ENCODE measurements around the gene MBOAT1. TPM values are rescaled to one million over a fixed set of nuclear protein-coding genes. Genes with fewer than 3 reads are reported as not detected.
A peak's percentile ranks its signal among the peaks of the same experiment; 100 is the strongest.

MBOAT1 gene
- total RNA-seq, 1 experiment from 2014 or later: 6.3 TPM

DNA sequence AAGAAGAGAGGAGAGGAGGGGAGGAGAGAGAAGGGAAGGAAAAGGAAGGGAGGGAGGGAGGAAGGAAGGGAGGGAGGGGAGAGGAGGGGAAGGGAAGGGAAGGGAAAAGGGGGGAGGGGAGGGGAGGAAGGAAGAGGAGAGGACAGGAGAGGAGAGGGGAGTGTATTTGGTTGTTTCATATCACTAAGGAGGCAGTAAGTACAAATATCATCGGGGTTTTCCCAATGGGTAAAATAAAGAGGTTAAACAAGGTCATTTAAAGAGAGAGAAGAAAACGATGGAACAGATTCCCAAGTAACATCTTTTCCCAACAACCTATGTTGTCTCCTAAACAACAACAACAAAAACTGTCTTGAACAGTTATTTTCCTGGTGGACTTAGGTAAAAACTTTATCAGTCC is 43.6 kb downstream of the MBOAT1 start:
- TF ChIP-seq, protein P1, sequence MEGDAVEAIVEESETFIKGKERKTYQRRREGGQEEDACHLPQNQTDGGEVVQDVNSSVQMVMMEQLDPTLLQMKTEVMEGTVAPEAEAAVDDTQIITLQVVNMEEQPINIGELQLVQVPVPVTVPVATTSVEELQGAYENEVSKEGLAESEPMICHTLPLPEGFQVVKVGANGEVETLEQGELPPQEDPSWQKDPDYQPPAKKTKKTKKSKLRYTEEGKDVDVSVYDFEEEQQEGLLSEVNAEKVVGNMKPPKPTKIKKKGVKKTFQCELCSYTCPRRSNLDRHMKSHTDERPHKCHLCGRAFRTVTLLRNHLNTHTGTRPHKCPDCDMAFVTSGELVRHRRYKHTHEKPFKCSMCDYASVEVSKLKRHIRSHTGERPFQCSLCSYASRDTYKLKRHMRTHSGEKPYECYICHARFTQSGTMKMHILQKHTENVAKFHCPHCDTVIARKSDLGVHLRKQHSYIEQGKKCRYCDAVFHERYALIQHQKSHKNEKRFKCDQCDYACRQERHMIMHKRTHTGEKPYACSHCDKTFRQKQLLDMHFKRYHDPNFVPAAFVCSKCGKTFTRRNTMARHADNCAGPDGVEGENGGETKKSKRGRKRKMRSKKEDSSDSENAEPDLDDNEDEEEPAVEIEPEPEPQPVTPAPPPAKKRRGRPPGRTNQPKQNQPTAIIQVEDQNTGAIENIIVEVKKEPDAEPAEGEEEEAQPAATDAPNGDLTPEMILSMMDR (conservative IDR thresholded peaks at IDR 0.05; ENCODE audit: low read depth, low read length): no peak
- no peak for TF ChIP-seq EZH2 (IDR thresholded peaks at IDR 0.05; ENCODE audit: borderline replicate concordance, low read depth, low read length, poor library complexity, severe bottlenecking)
- no TSS peak for BruUV-seq (replicated peaks)
- Histone ChIP-seq H3K9me3 (ENCODE audit: low read depth, low read length, poor library complexity, severe bottlenecking) (no peaks in the 10 kb centered on the region), H3K27me3 (replicated peaks; ENCODE audit: insufficient read depth, low read depth, low read length, poor library complexity) (no peaks in the 10 kb centered on the region), H3K36me3 (ENCODE audit: insufficient read depth, low read length, poor library complexity, severe bottlenecking) (no peaks in the 10 kb centered on the region), H3K27ac (ENCODE audit: low read depth, low read length, poor library complexity, severe bottlenecking) (no peak overlapping the region), H3K4me1 (ENCODE audit: insufficient read depth, low read length, poor library complexity, severe bottlenecking) (no peaks in the 10 kb centered on the region), H3K4me3 (ENCODE audit: low read depth, low read length, poor library complexity, severe bottlenecking) (no peak overlapping the region)
- no peak for DNase-seq (ENCODE audit: low spot score)
- intact Hi-C loops (cut with micrococcal nuclease; ENCODE audit: unreplicated experiment): no loop called here
- CTCF ChIA-PET: no interaction called here
- POLR2A ChIA-PET (ENCODE audit: low non-redundant PET): no interaction called here

- POLR2A ChIA-PET (ENCODE audit: low non-redundant PET): no interaction called here
- no TSS peak for BruUV-seq (replicated peaks)
- no peaks in the 10 kb centered on the region for H3K27me3 ChIP-seq (replicated peaks; ENCODE audit: insufficient read depth, low read depth, low read length, poor library complexity)
- intact Hi-C loops (cut with micrococcal nuclease; ENCODE audit: unreplicated experiment): no loop called here
- H3K27ac ChIP-seq (ENCODE audit: low read depth, low read length, poor library complexity, severe bottlenecking): no peak overlapping the region
- no peaks in the 10 kb centered on the region for H3K36me3 ChIP-seq (ENCODE audit: insufficient read depth, low read length, poor library complexity, severe bottlenecking)
- no peaks in the 10 kb centered on the region for H3K4me1 ChIP-seq (ENCODE audit: insufficient read depth, low read length, poor library complexity, severe bottlenecking)
- no peak overlapping the region for H3K4me3 ChIP-seq (ENCODE audit: low read depth, low read length, poor library complexity, severe bottlenecking)
- DNase-seq (ENCODE audit: low spot score): peak; percentile 4
- no peaks in the 10 kb centered on the region for H3K9me3 ChIP-seq (ENCODE audit: low read depth, low read length, poor library complexity, severe bottlenecking)
- CTCF ChIA-PET: no interaction called here
- no peak for TF ChIP-seq EZH2 (IDR thresholded peaks at IDR 0.05; ENCODE audit: borderline replicate concordance, low read depth, low read length, poor library complexity, severe bottlenecking)
- TF ChIP-seq, protein P1 (conservative IDR thresholded peaks at IDR 0.05; ENCODE audit: low read depth, low read length): no peak
These were observed 44.7 kb downstream of the MBOAT1 start for GRCh38 chr6:20167601-20168000.

DNA sequence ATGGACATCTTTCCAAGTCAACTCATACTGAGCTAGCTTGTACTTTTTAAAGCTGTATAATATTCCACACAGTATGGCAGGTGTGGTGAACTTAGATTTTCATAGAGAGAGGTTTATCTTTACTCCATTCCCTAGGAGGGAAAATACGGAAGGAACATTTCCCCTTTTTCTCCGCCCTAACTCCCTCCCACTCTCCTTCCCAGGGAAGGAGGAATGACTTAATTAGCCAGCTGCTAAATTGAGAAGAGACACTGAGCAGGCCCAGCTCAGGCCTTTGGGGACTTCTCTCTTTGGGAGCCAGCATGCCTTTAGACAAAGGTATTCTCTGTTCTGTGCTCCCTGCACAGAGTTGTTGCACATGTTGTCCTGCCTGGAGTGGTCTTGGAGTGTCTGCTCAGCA is 46.1 kb downstream of the MBOAT1 start:
- no peak for DNase-seq (ENCODE audit: low spot score)
- Histone ChIP-seq H3K4me1 (ENCODE audit: insufficient read depth, low read length, poor library complexity, severe bottlenecking) (no peaks in the 10 kb centered on the region), H3K27me3 (replicated peaks; ENCODE audit: insufficient read depth, low read depth, low read length, poor library complexity) (no peaks in the 10 kb centered on the region), H3K27ac (ENCODE audit: low read depth, low read length, poor library complexity, severe bottlenecking) (no peak overlapping the region), H3K9me3 (ENCODE audit: low read depth, low read length, poor library complexity, severe bottlenecking) (no peaks in the 10 kb centered on the region), H3K4me3 (ENCODE audit: low read depth, low read length, poor library complexity, severe bottlenecking) (no peak overlapping the region), H3K36me3 (ENCODE audit: insufficient read depth, low read length, poor library complexity, severe bottlenecking) (no peaks in the 10 kb centered on the region)
- no peak for TF ChIP-seq EZH2 (IDR thresholded peaks at IDR 0.05; ENCODE audit: borderline replicate concordance, low read depth, low read length, poor library complexity, severe bottlenecking)
- TF ChIP-seq, protein P1 (conservative IDR thresholded peaks at IDR 0.05; ENCODE audit: low read depth, low read length): no peak
- ChIA-PET CTCF (no interaction called here), POLR2A (ENCODE audit: low non-redundant PET) (interaction anchor here (0.7 to 1.1 kb wide), 2 partner anchors 8 to 44 kb away, joined by 3 to 6 read pairs; no protein-coding TSS in a partner anchor)
- no TSS peak for BruUV-seq (replicated peaks)
- intact Hi-C loops (cut with micrococcal nuclease; ENCODE audit: unreplicated experiment): no loop called here

Data from A673 (cell line).